ENCODE measurements around the gene FOXO3B. TPM values are rescaled to one million over a fixed set of nuclear protein-coding genes. Genes with fewer than 3 reads are reported as not detected.
"Not testable (repeated sequence)": the region's sequence is repeated elsewhere in the genome, so short reads cannot be mapped to it uniquely, and the experiment has no call there.

The FOXO3B gene
- total RNA-seq: 10 to 100 TPM in 2 of 4 donors, 1 to 10 TPM in 2; 1.5 to 17.6 (median 9.8) TPM

- Histone ChIP-seq H3K27ac (peak within 1 kb of the TSS; percentile 68 to 71), H3K4me3 (peak within 1 kb of the TSS; percentile 48 to 54)
- H3K9me3 ChIP-seq; H3K36me3 ChIP-seq; intact Hi-C loops (cut with DNase I; ENCODE audit: low total_unique reads); H3K27me3 ChIP-seq; H3K4me1 ChIP-seq: not testable (repeated sequence)
- DNase-seq: peak; percentile 93 to 97
- TF ChIP-seq POLR2A (IDR thresholded peaks at IDR 0.05): peak in 1 of 2 donors; percentile 17
Measured at GRCh38 chr17:18681767-18682571, at the start of gene FOXO3B. Gene FOXO3B (minus strand): TSS chr17:18682314. CDS start chr17:18681651, 663 bp downstream.

GRCh38 chr17:18723509-18723908, 41.4 kb upstream of the FOXO3B start:
- DNase-seq; H3K4me3 ChIP-seq; H3K9me3 ChIP-seq; H3K27ac ChIP-seq; H3K27me3 ChIP-seq; H3K4me1 ChIP-seq; H3K36me3 ChIP-seq; intact Hi-C loops (cut with DNase I; ENCODE audit: low total_unique reads): not testable (repeated sequence)

- H3K9me3 ChIP-seq; H3K4me1 ChIP-seq; H3K4me3 ChIP-seq; H3K27me3 ChIP-seq; H3K36me3 ChIP-seq; intact Hi-C loops (cut with DNase I; ENCODE audit: low total_unique reads); H3K27ac ChIP-seq; DNase-seq: not testable (repeated sequence)
Measured at GRCh38 chr17:18722612-18723011, 40.5 kb upstream of the FOXO3B start.

GRCh38 chr17:18721775-18722547, 39.8 kb upstream of the FOXO3B start:
- H3K36me3 ChIP-seq; H3K27ac ChIP-seq; H3K9me3 ChIP-seq; H3K27me3 ChIP-seq; H3K4me3 ChIP-seq; DNase-seq; intact Hi-C loops (cut with DNase I; ENCODE audit: low total_unique reads); H3K4me1 ChIP-seq: not testable (repeated sequence)

GRCh38 chr17:18719428-18720110, 37.5 kb upstream of the FOXO3B start:
- H3K36me3 ChIP-seq; intact Hi-C loops (cut with DNase I; ENCODE audit: low total_unique reads); H3K27ac ChIP-seq; H3K4me1 ChIP-seq; H3K27me3 ChIP-seq; H3K9me3 ChIP-seq; DNase-seq; H3K4me3 ChIP-seq: not testable (repeated sequence)

GRCh38 chr17:18718643-18719427, 36.7 kb upstream of the FOXO3B start:
- H3K9me3 ChIP-seq; H3K36me3 ChIP-seq; intact Hi-C loops (cut with DNase I; ENCODE audit: low total_unique reads); H3K27ac ChIP-seq; H3K4me3 ChIP-seq; DNase-seq; H3K4me1 ChIP-seq; H3K27me3 ChIP-seq: not testable (repeated sequence)

GRCh38 chr17:18712354-18712999, 30.4 kb upstream of the FOXO3B start:
- H3K9me3 ChIP-seq; H3K27me3 ChIP-seq; H3K27ac ChIP-seq; H3K4me3 ChIP-seq; intact Hi-C loops (cut with DNase I; ENCODE audit: low total_unique reads); H3K4me1 ChIP-seq; H3K36me3 ChIP-seq: not testable (repeated sequence)
- peak; percentile 59 to 60 for DNase-seq
- TF ChIP-seq CTCF (IDR thresholded peaks at IDR 0.05): peak; percentile 35 to 57 (median 48)

- intact Hi-C loops (cut with DNase I; ENCODE audit: low total_unique reads); H3K36me3 ChIP-seq; H3K4me3 ChIP-seq; H3K27ac ChIP-seq; H3K4me1 ChIP-seq; DNase-seq; H3K9me3 ChIP-seq; H3K27me3 ChIP-seq: not testable (repeated sequence)
Measured at GRCh38 chr17:18708215-18708614, 26.1 kb upstream of the FOXO3B start.

- H3K4me3 ChIP-seq; DNase-seq; H3K27me3 ChIP-seq; H3K9me3 ChIP-seq; H3K36me3 ChIP-seq; H3K4me1 ChIP-seq; H3K27ac ChIP-seq; intact Hi-C loops (cut with DNase I; ENCODE audit: low total_unique reads): not testable (repeated sequence)
Measured at GRCh38 chr17:18705955-18706354, 23.8 kb upstream of the FOXO3B start.

- peak overlapping the region; percentile 33 to 56 for H3K4me3 ChIP-seq
- H3K9me3 ChIP-seq; H3K4me1 ChIP-seq; H3K27me3 ChIP-seq; intact Hi-C loops (cut with DNase I; ENCODE audit: low total_unique reads); H3K36me3 ChIP-seq; DNase-seq; H3K27ac ChIP-seq: not testable (repeated sequence)
Measured at GRCh38 chr17:18698473-18699103, 16.5 kb upstream of the FOXO3B start.
